Measurements from ENCODE around the gene RNF26.

- TF ChIP-seq CTCF (IDR thresholded peaks at IDR 0.05) (no peak), ZFX (IDR thresholded peaks at IDR 0.05; ENCODE audit: borderline replicate concordance) (no peak)
These were observed 11.4 kb downstream of the RNF26 start for GRCh38 chr11:119345685-119346084.
